Ishikawa (cell line): ENCODE data around the gene NAV2.

ENCODE experiments used
- CEBPB ChIP-seq: IDR thresholded peaks from 2 replicates; pipeline ENCODE4 v1.6.1; 2012
- CREB1 ChIP-seq: IDR thresholded peaks from 2 replicates; pipeline ENCODE4 v1.6.1; 2012; ENCODE audit warnings: low read depth
- EGR1 ChIP-seq: IDR thresholded peaks from 2 replicates; pipeline ENCODE4 v1.6.1; 2012
- EP300 ChIP-seq: IDR thresholded peaks from 2 replicates; pipeline ENCODE4 v1.6.1; 2012; ENCODE audit warnings: borderline replicate concordance
- FOXM1 ChIP-seq: IDR thresholded peaks from 2 replicates; pipeline ENCODE4 v1.6.1; 2012; ENCODE audit warnings: low read depth, borderline replicate concordance
- MAX ChIP-seq: IDR thresholded peaks from 2 replicates; pipeline ENCODE4 v1.6.1; 2012
- RAD21 ChIP-seq: IDR thresholded peaks from 2 replicates; pipeline ENCODE4 v1.6.1; 2012; ENCODE audit warnings: low read depth
- REST ChIP-seq: IDR thresholded peaks from 2 replicates; pipeline ENCODE4 v1.6.1; 2012; ENCODE audit warnings: low read depth, mild to moderate bottlenecking
- TAF1 ChIP-seq: IDR thresholded peaks from 2 replicates; pipeline ENCODE4 v1.6.1; 2012; ENCODE audit warnings: low read depth, mild to moderate bottlenecking
- TEAD4 ChIP-seq: IDR thresholded peaks from 2 replicates; pipeline ENCODE4 v1.6.1; 2012
- YY1 ChIP-seq: IDR thresholded peaks from 2 replicates; pipeline ENCODE4 v1.6.1; 2012; ENCODE audit warnings: low read depth
- ZBTB7A ChIP-seq: IDR thresholded peaks from 2 replicates; pipeline ENCODE4 v1.6.1; 2012; ENCODE audit warnings: low read depth

GRCh38 chr11:19842505-19842904 lies 129.9 kb downstream of the NAV2 start:
- TF ChIP-seq TEAD4 (no peak), RAD21 (no peak), FOXM1 (no peak), REST (no peak), EP300 (no peak), TAF1 (no peak), YY1 (no peak), CEBPB (no peak), EGR1 (no peak), MAX (no peak), ZBTB7A (no peak), CREB1 (no peak)
